ENCODE data around the gene RHOD.

DNA sequence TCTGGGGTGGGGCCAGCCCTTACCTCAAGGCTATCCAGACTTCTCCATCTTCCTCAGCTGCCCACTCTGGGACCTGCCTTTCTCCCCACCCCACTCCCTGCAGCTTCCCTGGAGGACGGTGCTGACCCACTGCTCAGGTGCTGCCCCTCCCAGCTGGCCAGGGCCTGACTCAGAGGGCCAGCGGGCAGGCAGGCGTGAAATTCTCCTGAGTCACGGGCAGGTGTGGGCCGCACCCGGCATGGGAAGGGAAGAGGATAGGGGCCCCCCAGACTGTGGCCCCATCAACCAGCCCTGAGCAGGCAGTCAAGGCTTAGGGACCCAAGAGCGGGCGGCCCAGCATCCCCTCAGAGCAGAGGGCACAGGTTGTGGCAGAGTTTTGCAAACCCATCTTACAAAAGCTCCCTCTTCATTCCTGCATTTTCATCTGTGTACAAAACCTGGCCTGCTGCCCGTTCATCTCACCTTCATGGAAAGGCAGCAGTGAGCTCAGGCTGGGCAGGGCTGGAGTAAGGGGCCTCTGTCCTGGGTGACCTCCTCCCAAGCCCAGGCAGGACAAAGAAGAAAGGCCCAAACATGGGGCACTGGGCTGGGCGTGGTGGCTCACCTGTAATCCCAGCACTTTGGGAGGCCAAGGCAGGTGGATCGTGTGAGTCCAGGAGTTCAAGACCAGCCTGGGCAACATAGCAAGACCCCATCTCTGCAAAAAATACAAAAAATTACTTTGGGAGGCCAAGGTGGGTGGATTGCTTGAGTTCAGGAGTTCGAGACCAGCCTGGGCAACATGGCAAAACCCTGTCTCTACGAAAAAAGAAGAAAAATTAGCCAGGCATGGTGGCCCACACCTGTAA lies 6.1 kb downstream of the RHOD start:
- TF ChIP-seq REST (IDR thresholded peaks at IDR 0.05; ENCODE audit: insufficient read depth in 1 of 2, low read depth in 2 of 2, low read length in 1 of 2) = no peak
- TF ChIP-seq, protein P1, sequence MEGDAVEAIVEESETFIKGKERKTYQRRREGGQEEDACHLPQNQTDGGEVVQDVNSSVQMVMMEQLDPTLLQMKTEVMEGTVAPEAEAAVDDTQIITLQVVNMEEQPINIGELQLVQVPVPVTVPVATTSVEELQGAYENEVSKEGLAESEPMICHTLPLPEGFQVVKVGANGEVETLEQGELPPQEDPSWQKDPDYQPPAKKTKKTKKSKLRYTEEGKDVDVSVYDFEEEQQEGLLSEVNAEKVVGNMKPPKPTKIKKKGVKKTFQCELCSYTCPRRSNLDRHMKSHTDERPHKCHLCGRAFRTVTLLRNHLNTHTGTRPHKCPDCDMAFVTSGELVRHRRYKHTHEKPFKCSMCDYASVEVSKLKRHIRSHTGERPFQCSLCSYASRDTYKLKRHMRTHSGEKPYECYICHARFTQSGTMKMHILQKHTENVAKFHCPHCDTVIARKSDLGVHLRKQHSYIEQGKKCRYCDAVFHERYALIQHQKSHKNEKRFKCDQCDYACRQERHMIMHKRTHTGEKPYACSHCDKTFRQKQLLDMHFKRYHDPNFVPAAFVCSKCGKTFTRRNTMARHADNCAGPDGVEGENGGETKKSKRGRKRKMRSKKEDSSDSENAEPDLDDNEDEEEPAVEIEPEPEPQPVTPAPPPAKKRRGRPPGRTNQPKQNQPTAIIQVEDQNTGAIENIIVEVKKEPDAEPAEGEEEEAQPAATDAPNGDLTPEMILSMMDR (IDR thresholded peaks at IDR 0.05) = no peak
- no peak for TF ChIP-seq POLR2AphosphoS5 (IDR thresholded peaks at IDR 0.05; ENCODE audit: low read depth, low read length)
